SU-DHL-6 (cell line): Measurements from ENCODE around the gene TICRR.

Experiments used
- H2AFZ ChIP-seq: fragments of 200-600 bp; sonication (generic); 2 replicates; pipeline ENCODE4 v1.6.1; 2014; ENCODE audit warnings: low read depth, mild to moderate bottlenecking, moderate library complexity, mixed read lengths, antibody characterized with exemption, low read length; ENCODE audit not compliant: severe bottlenecking
- H3F3A ChIP-seq: fragments of 200-600 bp; shearing (Covaris generic); 2 replicates; pipeline ENCODE4 v1.6.0; 2016; ENCODE audit warnings: antibody characterized with exemption, mild to moderate bottlenecking; ENCODE audit not compliant: insufficient read depth
- H3K27ac ChIP-seq: fragments of 200-600 bp; sonication (generic); 2 replicates; pipeline ENCODE4 v1.5.1; 2016; ENCODE audit warnings: low read depth, mild to moderate bottlenecking, low read length, moderate library complexity, mixed read lengths
- H3K27me3 ChIP-seq: fragments of 200-600 bp; sonication (generic), shearing (Covaris generic); 2 replicates; pipeline ENCODE4 v1.6.0; 2014; ENCODE audit warnings: mild to moderate bottlenecking, low read length
- H3K36me3 ChIP-seq: fragments of 200-600 bp; sonication (generic); 2 replicates; pipeline ENCODE4 v1.6.1; 2014; ENCODE audit warnings: mild to moderate bottlenecking, low read length, mixed read lengths
- H3K4me2 ChIP-seq: fragments of 300-600, 200-600 bp; shearing (Covaris generic), sonication (generic); 2 replicates; pipeline ENCODE4 v1.6.0; 2014; ENCODE audit warnings: low read length, low read depth, mild to moderate bottlenecking; ENCODE audit not compliant: poor library complexity, severe bottlenecking
- H3K4me3 ChIP-seq: fragments of 200-600 bp; sonication (generic); 2 replicates; pipeline ENCODE4 v1.5.1; 2014; ENCODE audit warnings: antibody characterized with exemption, low read length, mild to moderate bottlenecking, mixed read lengths; ENCODE audit not compliant: insufficient read depth, poor library complexity, severe bottlenecking
- H3K79me2 ChIP-seq: fragments of 200-600 bp; sonication (generic); 2 replicates; pipeline ENCODE4 v1.6.1; 2014; ENCODE audit warnings: mild to moderate bottlenecking, low read length, moderate library complexity; ENCODE audit not compliant: insufficient read depth
- H3K9ac ChIP-seq: fragments of 200-600 bp; sonication (generic); 2 replicates; pipeline ENCODE4 v1.7.0; 2014; ENCODE audit warnings: mild to moderate bottlenecking, low read length
- H3K9me2 ChIP-seq: fragments of 200-600 bp; sonication (generic); replicated peaks from 2 replicates; pipeline ENCODE4 v1.6.1; 2014; ENCODE audit warnings: low read length; ENCODE audit not compliant: insufficient read depth
- H3K9me3 ChIP-seq: fragments of 200-600 bp; sonication (generic); 2 replicates; pipeline ENCODE4 v1.6.1; 2014; ENCODE audit warnings: low read length, mixed read lengths; ENCODE audit not compliant: insufficient read depth
- H4K20me1 ChIP-seq: fragments of 200-600 bp; sonication (generic); 2 replicates; pipeline ENCODE4 v1.6.1; 2014; ENCODE audit warnings: low read depth, mild to moderate bottlenecking, antibody characterized with exemption, low read length, moderate library complexity, mixed read lengths
- EZH2phosphoT487 ChIP-seq: fragments of 200-600 bp; sonication (generic), shearing (Covaris generic); conservative IDR thresholded peaks from 2 replicates; pipeline ENCODE4 v1.6.1; 2018; ENCODE audit warnings: mild to moderate bottlenecking, antibody characterized with exemption, low read length, moderate library complexity, mixed read lengths
- TF ChIP-seq, protein P1 (sequence below): fragments of 200-600 bp; sonication (generic); IDR thresholded peaks from one replicate; pipeline ENCODE4 v1.5.1; 2017; ENCODE audit warnings: antibody characterized with exemption, mild to moderate bottlenecking, low read length, moderate library complexity; ENCODE audit not compliant: insufficient read depth, poor library complexity, severe bottlenecking

Gene TICRR

DNA sequence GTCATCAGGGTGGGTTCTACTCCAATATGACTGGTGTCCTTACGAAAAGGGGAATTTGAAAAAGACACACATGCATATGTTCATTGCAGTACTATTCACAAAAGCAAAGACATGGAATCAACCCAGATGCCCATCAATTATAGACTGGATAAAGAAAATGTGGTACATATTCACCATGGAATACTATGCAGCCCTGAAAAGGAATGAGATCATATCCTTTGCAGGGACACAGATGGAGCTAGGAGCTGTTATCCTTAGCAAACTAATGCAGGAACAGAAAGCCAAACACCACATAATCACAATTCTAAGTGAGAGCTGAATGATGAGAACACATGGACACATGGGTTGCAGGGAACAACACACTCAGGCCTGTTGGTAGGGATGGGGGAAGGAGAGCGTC, 24.8 kb upstream of the TICRR start:
- H3K36me3 ChIP-seq: no peaks in the 10 kb centered on the region
- no peak overlapping the region for H3K4me2 ChIP-seq
- no peak overlapping the region for H3K27ac ChIP-seq
- H2AFZ ChIP-seq: no peak overlapping the region
- H3K9me2 ChIP-seq: no peaks in the 10 kb centered on the region
- H3K4me3 ChIP-seq: no peak overlapping the region
- no peaks in the 10 kb centered on the region for H3K27me3 ChIP-seq
- H3K9me3 ChIP-seq: no peaks in the 10 kb centered on the region
- no peaks in the 10 kb centered on the region for H3K79me2 ChIP-seq
- no peak overlapping the region for H3K9ac ChIP-seq
- no peaks in the 10 kb centered on the region for H4K20me1 ChIP-seq
- TF ChIP-seq, protein P1, sequence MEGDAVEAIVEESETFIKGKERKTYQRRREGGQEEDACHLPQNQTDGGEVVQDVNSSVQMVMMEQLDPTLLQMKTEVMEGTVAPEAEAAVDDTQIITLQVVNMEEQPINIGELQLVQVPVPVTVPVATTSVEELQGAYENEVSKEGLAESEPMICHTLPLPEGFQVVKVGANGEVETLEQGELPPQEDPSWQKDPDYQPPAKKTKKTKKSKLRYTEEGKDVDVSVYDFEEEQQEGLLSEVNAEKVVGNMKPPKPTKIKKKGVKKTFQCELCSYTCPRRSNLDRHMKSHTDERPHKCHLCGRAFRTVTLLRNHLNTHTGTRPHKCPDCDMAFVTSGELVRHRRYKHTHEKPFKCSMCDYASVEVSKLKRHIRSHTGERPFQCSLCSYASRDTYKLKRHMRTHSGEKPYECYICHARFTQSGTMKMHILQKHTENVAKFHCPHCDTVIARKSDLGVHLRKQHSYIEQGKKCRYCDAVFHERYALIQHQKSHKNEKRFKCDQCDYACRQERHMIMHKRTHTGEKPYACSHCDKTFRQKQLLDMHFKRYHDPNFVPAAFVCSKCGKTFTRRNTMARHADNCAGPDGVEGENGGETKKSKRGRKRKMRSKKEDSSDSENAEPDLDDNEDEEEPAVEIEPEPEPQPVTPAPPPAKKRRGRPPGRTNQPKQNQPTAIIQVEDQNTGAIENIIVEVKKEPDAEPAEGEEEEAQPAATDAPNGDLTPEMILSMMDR: no peak
- TF ChIP-seq EZH2phosphoT487: no peak
- no peaks in the 10 kb centered on the region for H3F3A ChIP-seq

DNA sequence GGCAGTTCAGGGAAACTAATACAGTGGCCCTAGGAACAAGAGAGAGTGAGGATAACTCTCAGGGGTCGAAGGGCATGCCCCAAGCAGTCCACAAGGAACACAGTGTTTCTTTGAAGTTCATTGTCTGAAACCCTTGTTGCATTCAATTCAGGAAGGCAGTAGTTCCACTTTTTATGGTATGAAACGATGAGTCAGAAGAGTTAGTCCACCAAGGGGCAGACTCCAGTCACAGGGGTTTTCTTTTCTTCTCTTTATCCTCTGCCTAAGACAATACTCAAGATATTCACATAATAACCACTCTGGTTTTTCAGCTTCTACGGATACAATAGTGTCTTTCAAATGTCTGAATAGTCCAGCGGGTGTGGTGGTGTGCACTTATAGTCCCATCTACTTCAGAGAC, 23.7 kb upstream of the TICRR start:
- H3K9me2 ChIP-seq: no peaks in the 10 kb centered on the region
- no peak overlapping the region for H3K27ac ChIP-seq
- no peaks in the 10 kb centered on the region for H3K79me2 ChIP-seq
- no peak for TF ChIP-seq EZH2phosphoT487
- TF ChIP-seq, protein P1: no peak
- no peak overlapping the region for H2AFZ ChIP-seq
- no peak overlapping the region for H3K4me2 ChIP-seq
- no peaks in the 10 kb centered on the region for H3K36me3 ChIP-seq
- H3K9ac ChIP-seq: no peak overlapping the region
- no peaks in the 10 kb centered on the region for H3K27me3 ChIP-seq
- no peaks in the 10 kb centered on the region for H4K20me1 ChIP-seq
- no peaks in the 10 kb centered on the region for H3K9me3 ChIP-seq
- H3F3A ChIP-seq: no peaks in the 10 kb centered on the region
- no peak overlapping the region for H3K4me3 ChIP-seq

DNA sequence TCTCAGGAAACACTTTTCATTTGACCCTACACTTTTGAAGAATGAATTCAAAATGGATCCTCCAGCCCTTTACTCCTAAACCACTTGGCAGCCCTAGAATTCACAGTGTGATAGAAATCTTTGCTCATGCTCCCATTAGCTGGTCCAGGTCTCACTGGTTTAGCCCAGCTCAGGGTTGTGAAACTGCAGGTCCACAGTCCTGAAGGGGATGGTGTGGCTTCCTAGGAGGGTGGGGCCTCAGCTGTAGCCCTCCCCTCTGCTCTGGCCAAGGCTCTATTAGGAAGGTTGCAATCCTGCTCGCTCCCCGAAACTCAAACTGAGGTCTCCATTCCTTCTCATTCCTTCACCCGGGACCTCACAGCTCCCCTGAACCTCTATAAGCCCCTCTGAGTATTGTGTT, 21.6 kb upstream of the TICRR start:
- TF ChIP-seq, protein P1: no peak
- TF ChIP-seq EZH2phosphoT487: no peak
- H3F3A ChIP-seq: no peaks in the 10 kb centered on the region
- H3K27ac ChIP-seq: no peak overlapping the region
- H3K27me3 ChIP-seq: no peaks in the 10 kb centered on the region
- no peaks in the 10 kb centered on the region for H3K36me3 ChIP-seq
- no peaks in the 10 kb centered on the region for H4K20me1 ChIP-seq
- no peaks in the 10 kb centered on the region for H3K9me3 ChIP-seq
- no peak overlapping the region for H3K9ac ChIP-seq
- H3K79me2 ChIP-seq: no peaks in the 10 kb centered on the region
- no peak overlapping the region for H2AFZ ChIP-seq
- no peaks in the 10 kb centered on the region for H3K9me2 ChIP-seq
- no peak overlapping the region for H3K4me2 ChIP-seq
- no peak overlapping the region for H3K4me3 ChIP-seq
